ENCODE results near the gene OR8B12.
"Not testable (repeated sequence)": the region's sequence is repeated elsewhere in the genome, so short reads cannot be mapped to it uniquely, and the experiment has no call there.

Gene OR8B12

GRCh38 chr11:124551189-124551588, 7.7 kb upstream of the OR8B12 start:
- Mint-ChIP-seq H3K27me3 (peaks cover 4 to 7% of the 10 kb centered on the region in 2 donors), H3K4me3 (no peak overlapping the region), H3K27ac (no peak overlapping the region), H3K36me3 (no peaks in the 10 kb centered on the region), H3K9me3 (peaks cover 0 to 5% of the 10 kb centered on the region in 2 donors), H3K4me1 (no peaks in the 10 kb centered on the region)
- ATAC-seq (replicated peaks) (no peak), DNase-seq (no peak)

DNA sequence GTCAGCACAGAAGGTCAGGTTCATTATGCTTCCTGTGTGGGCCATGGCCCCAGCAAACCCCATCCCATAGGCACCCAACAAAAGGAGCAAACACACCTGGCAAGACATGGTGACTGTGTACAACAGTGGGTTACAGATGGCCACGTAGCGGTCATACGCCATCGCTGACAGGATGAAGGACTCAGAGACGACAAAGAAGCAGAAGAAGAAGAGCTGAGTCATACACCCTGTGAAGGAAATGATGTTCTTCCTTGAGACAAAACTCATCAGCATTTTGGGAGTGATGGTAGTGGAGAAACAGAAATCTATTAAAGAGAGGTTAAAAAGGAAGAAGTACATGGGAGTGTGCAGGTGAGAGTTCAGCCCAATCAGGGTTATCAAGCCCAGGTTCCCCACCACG, 309 bp downstream of the OR8B12 start:
- no peak for ATAC-seq (replicated peaks)
- Mint-ChIP-seq H3K27ac (no peak overlapping the region), H3K4me1 (no peaks in the 10 kb centered on the region), H3K27me3 (peaks cover 21 to 35% of the 10 kb centered on the region in 2 donors), H3K4me3 (no peak overlapping the region), H3K9me3 (peaks cover 1 to 3% of the 10 kb centered on the region in 2 donors), H3K36me3 (no peaks in the 10 kb centered on the region)
- DNase-seq, result no peak

- no peaks in the 10 kb centered on the region for H3K4me1 Mint-ChIP-seq
- no peak overlapping the region for H3K27ac Mint-ChIP-seq
- H3K4me3 Mint-ChIP-seq, result no peak overlapping the region
- H3K27me3 Mint-ChIP-seq, result peaks cover 27 to 45% of the 10 kb centered on the region in 2 donors
- ATAC-seq (replicated peaks), result no peak
- no peaks in the 10 kb centered on the region for H3K36me3 Mint-ChIP-seq
- H3K9me3 Mint-ChIP-seq, result peaks cover 1 to 3% of the 10 kb centered on the region in 2 donors
- DNase-seq, result no peak
These were observed 2.2 kb downstream of the OR8B12 start for GRCh38 chr11:124541204-124541603.

DNA sequence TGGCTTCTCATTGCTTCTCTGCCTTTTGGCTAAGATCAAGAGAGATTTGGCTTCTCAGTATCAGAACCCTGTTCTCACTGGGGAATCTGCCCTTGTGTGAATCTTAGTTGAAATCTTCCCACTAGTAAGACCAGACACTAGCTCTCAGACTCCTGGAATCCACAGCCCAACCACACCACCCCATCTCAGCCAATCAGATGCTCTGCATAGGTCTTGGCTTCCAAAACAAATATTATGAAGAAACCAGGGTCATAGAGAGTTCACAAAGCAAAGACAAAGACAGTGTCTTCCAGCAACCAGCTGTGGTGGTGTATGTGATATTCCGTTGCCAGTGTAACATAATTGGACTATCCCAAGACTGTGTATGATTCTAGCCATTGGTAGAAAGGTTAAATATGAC, 5.4 kb downstream of the OR8B12 start:
- peaks cover 30 to 52% of the 10 kb centered on the region in 2 donors for H3K27me3 Mint-ChIP-seq
- H3K4me3 Mint-ChIP-seq, result no peak overlapping the region
- DNase-seq, result no peak
- no peak overlapping the region for H3K27ac Mint-ChIP-seq
- H3K4me1 Mint-ChIP-seq, result no peaks in the 10 kb centered on the region
- peaks cover 1% of the 10 kb centered on the region in 2 donors for H3K9me3 Mint-ChIP-seq
- H3K36me3 Mint-ChIP-seq, result no peaks in the 10 kb centered on the region
- ATAC-seq (replicated peaks), result no peak

- Mint-ChIP-seq H3K9me3 (peaks cover 0 to 1% of the 10 kb centered on the region in 2 donors), H3K27ac (no peak overlapping the region), H3K36me3 (no peaks in the 10 kb centered on the region), H3K27me3 (peaks cover 30 to 50% of the 10 kb centered on the region in 2 donors), H3K4me1 (no peaks in the 10 kb centered on the region), H3K4me3 (no peak overlapping the region)
- DNase-seq (no peak), ATAC-seq (replicated peaks) (no peak)
These were observed 6.9 kb downstream of the OR8B12 start for GRCh38 chr11:124536520-124536919.

GRCh38 chr11:124535552-124536232, 7.8 kb downstream of the OR8B12 start:
- peaks cover 31 to 48% of the 10 kb centered on the region in 2 donors for H3K27me3 Mint-ChIP-seq
- ATAC-seq (replicated peaks) (no peak), DNase-seq (no peak)
- H3K4me1 Mint-ChIP-seq, result no peaks in the 10 kb centered on the region
- no peaks in the 10 kb centered on the region for H3K9me3 Mint-ChIP-seq
- H3K36me3 Mint-ChIP-seq, result no peaks in the 10 kb centered on the region
- no peak overlapping the region for H3K4me3 Mint-ChIP-seq
- no peak overlapping the region for H3K27ac Mint-ChIP-seq

DNA sequence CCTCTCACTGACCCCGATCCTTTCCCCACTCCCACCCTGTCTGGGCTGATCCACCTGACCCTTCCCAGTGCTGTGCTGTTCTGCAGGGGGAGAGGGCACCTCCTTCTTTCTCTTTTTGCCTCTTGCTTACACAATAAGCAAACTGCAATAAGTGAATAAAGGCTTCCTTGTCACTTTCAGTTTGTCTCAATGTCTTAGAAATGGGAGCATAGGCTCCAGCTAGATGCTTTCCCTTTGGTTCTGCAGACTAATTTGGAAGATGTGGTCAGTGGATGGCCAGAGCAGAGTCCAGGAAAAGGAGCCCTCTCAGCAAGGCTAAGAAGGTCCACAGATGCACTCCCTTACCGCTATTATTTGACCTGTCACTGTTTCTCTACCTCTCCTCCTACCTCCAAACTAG, 9.4 kb downstream of the OR8B12 start:
- Mint-ChIP-seq H3K27me3 (peaks cover 34 to 50% of the 10 kb centered on the region in 2 donors), H3K4me3 (no peak overlapping the region), H3K27ac (no peak overlapping the region), H3K36me3 (peaks cover 0 to 3% of the 10 kb centered on the region in 2 donors), H3K9me3 (peaks cover 3% of the 10 kb centered on the region in 2 donors), H3K4me1 (no peaks in the 10 kb centered on the region)
- ATAC-seq (replicated peaks) (no peak), DNase-seq (no peak)

DNA sequence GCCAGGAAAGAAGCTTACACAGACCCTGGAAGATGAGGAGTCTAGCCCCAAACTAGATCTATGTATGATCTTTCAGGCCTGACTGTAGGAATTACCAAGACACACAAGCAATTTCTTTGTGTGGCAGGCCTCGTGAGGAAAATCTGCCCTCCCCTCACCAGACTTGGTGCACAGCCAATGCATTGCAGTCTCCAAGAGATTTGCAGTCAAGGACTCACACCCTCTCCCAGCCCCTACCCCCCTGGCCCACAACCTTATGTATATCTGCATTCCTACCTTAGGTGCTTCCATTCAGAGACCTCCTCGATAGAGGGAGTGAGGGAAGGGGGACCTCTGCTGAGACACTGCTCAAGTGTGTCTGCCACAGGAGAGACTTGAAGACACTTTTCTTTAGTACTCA, 9.8 kb downstream of the OR8B12 start:
- Mint-ChIP-seq H3K4me1 (no peaks in the 10 kb centered on the region), H3K27me3 (peaks cover 32 to 51% of the 10 kb centered on the region in 2 donors), H3K27ac (no peak overlapping the region), H3K36me3 (peaks cover 0 to 4% of the 10 kb centered on the region in 2 donors), H3K9me3 (peaks cover 5 to 7% of the 10 kb centered on the region in 2 donors), H3K4me3 (no peak overlapping the region)
- DNase-seq, result no peak
- ATAC-seq (replicated peaks), result no peak

- ATAC-seq (replicated peaks) (no peak), DNase-seq (no peak)
- no peak overlapping the region for H3K27ac Mint-ChIP-seq
- H3K9me3 Mint-ChIP-seq, result no peaks in the 10 kb centered on the region
- H3K4me1 Mint-ChIP-seq, result no peaks in the 10 kb centered on the region
- H3K27me3 Mint-ChIP-seq, result peaks cover 0 to 10% of the 10 kb centered on the region in 2 donors
- no peak overlapping the region for H3K4me3 Mint-ChIP-seq
- no peaks in the 10 kb centered on the region for H3K36me3 Mint-ChIP-seq
These were observed 23.0 kb downstream of the OR8B12 start for GRCh38 chr11:124520550-124520854.

DNA sequence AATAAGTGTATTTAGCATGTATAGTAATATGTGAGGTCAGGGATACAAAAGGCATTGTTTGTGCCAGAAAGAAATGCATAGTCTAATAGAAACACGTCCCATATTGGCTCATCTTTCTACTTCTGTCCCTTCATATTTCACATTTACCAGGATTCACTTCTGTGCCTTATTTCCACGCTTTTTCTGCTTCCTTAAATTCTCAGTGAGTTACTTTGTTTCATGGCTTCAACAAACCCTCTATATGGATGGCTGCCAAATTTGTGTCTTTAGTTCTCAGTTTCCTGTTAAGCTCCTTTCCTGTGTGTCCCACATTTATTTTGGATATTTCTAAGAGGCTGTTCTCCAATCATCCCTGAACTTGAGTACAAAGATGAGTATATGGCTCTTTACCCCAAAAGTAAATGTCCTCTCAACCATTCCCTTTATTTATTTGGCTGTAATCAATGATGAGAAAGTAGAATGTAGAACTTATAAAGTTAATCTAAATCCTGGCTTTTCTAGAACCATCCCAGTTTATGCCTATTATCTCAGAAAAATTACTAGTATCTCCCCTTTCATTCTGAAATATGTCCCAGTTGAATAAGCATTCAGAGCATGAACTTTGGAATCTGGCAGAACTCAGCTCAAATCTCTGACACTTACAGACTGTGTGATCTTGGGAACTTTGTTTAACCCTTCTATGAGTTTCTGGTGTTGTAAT, 23.5 kb downstream of the OR8B12 start:
- Mint-ChIP-seq H3K27me3 (peaks cover 0 to 10% of the 10 kb centered on the region in 2 donors), H3K4me1 (no peaks in the 10 kb centered on the region), H3K4me3 (no peak overlapping the region), H3K9me3 (no peaks in the 10 kb centered on the region), H3K36me3 (no peaks in the 10 kb centered on the region), H3K27ac (no peak overlapping the region)
- DNase-seq (no peak), ATAC-seq (replicated peaks) (no peak)

GRCh38 chr11:124518989-124519451, 24.4 kb downstream of the OR8B12 start:
- H3K4me3 Mint-ChIP-seq, result no peak overlapping the region
- H3K4me1 Mint-ChIP-seq, result no peaks in the 10 kb centered on the region
- no peak for ATAC-seq (replicated peaks)
- DNase-seq, result no peak
- H3K27me3 Mint-ChIP-seq, result peaks cover 0 to 7% of the 10 kb centered on the region in 2 donors
- H3K27ac Mint-ChIP-seq, result no peak overlapping the region
- no peaks in the 10 kb centered on the region for H3K9me3 Mint-ChIP-seq
- H3K36me3 Mint-ChIP-seq, result no peaks in the 10 kb centered on the region

DNA sequence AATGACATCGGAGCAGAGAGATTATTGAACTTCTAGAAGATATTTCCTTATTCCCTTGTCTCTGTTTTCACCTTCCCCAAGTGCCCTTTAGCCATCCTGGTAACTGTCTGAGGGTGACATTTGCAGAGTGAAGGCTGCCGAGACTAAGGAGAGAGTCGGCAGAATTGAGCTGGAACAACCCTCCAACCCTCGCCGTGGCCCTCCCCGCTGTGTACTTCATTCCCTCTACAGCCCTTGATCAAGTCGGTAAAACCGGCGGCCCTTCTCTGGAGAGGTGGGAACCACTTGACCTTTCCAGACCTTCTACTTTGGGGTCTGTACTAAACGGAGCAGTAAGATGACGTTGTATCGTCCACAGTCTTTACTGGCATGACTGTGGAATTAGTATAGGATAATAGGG, 26.1 kb downstream of the OR8B12 start:
- no peak overlapping the region for H3K4me3 Mint-ChIP-seq
- no peak overlapping the region for H3K27ac Mint-ChIP-seq
- peaks cover 4 to 5% of the 10 kb centered on the region in 2 donors for H3K27me3 Mint-ChIP-seq
- ATAC-seq (replicated peaks), result no peak
- H3K36me3 Mint-ChIP-seq, result no peaks in the 10 kb centered on the region
- no peaks in the 10 kb centered on the region for H3K9me3 Mint-ChIP-seq
- no peaks in the 10 kb centered on the region for H3K4me1 Mint-ChIP-seq
- no peak for DNase-seq

- not testable (repeated sequence) for ATAC-seq (replicated peaks); H3K36me3 Mint-ChIP-seq; H3K27ac Mint-ChIP-seq; DNase-seq; H3K4me1 Mint-ChIP-seq; H3K4me3 Mint-ChIP-seq; H3K9me3 Mint-ChIP-seq
- peaks cover 6 to 16% of the 10 kb centered on the region in 2 donors for H3K27me3 Mint-ChIP-seq
These were observed 28.8 kb downstream of the OR8B12 start for GRCh38 chr11:124514675-124515074.

- H3K4me1 Mint-ChIP-seq, result no peaks in the 10 kb centered on the region
- H3K4me3 Mint-ChIP-seq, result no peak overlapping the region
- no peaks in the 10 kb centered on the region for H3K9me3 Mint-ChIP-seq
- no peak for ATAC-seq (replicated peaks)
- H3K27ac Mint-ChIP-seq, result no peak overlapping the region
- no peaks in the 10 kb centered on the region for H3K36me3 Mint-ChIP-seq
- DNase-seq, result no peak
- H3K27me3 Mint-ChIP-seq, result peaks cover 8 to 19% of the 10 kb centered on the region in 2 donors
These were observed 29.3 kb downstream of the OR8B12 start for GRCh38 chr11:124514131-124514530.

- Mint-ChIP-seq H3K36me3 (peaks cover 0 to 3% of the 10 kb centered on the region in 2 donors), H3K4me1 (no peaks in the 10 kb centered on the region), H3K9me3 (peaks cover 11 to 15% of the 10 kb centered on the region in 2 donors), H3K27ac (no peak overlapping the region), H3K4me3 (no peak overlapping the region), H3K27me3 (peaks cover 8 to 26% of the 10 kb centered on the region in 2 donors)
- no peak for ATAC-seq (replicated peaks)
- no peak for DNase-seq
These were observed 31.7 kb downstream of the OR8B12 start for GRCh38 chr11:124511745-124512144.

Data from stimulated activated naive B cell treated with anti-CD40 and anti-IgM and Interleukin-4, amounts not matched to agents 10 μg/mL and 1 μg/mL and 100 μg/mL, for 72 hours (primary cell).